COLO668 (cell line): Measurements from ENCODE around the gene SNTA1.
A peak's percentile ranks its signal among the peaks of the same experiment; 100 is the strongest.
"Not testable (repeated sequence)": the region's sequence is repeated elsewhere in the genome, so short reads cannot be mapped to it uniquely, and the experiment has no call there.

Experiments
- DNase-seq: peaks from one replicate; lab custom pipeline; 2025; ENCODE audit not compliant: unreplicated experiment; lab: John Stamatoyannopoulos, UW

Gene SNTA1

DNA sequence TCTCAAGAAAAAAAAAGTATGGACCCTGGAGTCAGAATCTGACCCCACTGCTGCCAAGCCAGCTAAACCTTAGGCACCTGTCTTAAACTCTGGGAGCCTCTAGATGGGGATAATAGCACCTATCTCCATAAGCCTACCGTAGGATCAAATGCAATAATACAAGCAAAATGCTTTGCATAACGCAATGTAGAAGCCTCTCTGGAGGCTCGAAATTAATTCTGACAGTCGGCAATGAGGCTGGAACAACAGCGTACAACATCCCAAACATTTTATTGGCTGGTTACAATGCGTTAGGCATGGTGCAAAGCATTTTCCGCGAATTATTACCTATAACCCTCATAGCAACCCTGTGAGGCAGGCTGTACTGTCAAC is 42.8 kb downstream of the SNTA1 start:
- DNase-seq = peak; percentile 29

DNA sequence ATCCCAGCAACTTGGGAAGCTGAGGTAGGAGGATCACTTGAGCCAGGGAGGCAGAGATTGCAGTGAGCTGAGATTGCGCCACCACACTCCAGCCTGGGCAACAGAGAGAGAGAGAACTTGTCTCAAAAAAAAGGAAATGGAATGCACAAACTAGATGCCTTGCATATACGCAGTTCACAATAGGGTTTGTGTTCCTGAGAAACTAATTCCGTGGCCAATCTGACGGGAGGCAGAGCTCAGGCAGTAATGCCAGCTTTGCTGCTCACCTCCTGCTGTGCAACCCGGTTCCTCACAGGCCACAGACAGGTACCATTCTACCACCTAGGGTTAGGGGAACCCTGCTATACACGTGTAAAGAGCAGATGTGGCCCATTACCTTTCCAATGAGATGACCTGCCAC is 43.6 kb downstream of the SNTA1 start:
- DNase-seq = no peak

DNA sequence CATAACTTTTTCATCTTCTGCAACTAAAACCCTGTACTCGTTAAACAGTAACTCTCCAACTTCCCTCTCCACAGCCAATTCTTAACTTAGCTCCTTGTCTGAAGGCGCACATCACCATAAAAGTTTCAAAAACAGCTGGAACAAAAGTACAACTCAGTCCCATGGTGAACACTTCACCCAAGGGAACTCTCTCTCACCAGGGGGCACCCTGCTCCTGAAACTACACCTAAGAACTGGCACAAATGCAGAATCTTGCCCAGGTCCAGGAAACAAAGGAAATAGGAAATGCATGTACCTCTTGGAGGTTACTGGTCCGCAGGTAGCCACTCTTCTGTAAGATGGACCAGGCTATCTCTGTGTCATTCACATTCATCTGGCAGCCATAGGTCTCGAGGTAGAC is 48.8 kb downstream of the SNTA1 start:
- no peak for DNase-seq

GRCh38 chr20:33393609-33394008 is 50.0 kb downstream of the SNTA1 start:
- DNase-seq = no peak

GRCh38 chr20:33391722-33392415 is 51.7 kb downstream of the SNTA1 start:
- DNase-seq = no peak

- not testable (repeated sequence) for DNase-seq
These were observed 54.2 kb downstream of the SNTA1 start for GRCh38 chr20:33389326-33389725.

GRCh38 chr20:33388268-33388667 is 55.3 kb downstream of the SNTA1 start:
- DNase-seq = no peak

DNA sequence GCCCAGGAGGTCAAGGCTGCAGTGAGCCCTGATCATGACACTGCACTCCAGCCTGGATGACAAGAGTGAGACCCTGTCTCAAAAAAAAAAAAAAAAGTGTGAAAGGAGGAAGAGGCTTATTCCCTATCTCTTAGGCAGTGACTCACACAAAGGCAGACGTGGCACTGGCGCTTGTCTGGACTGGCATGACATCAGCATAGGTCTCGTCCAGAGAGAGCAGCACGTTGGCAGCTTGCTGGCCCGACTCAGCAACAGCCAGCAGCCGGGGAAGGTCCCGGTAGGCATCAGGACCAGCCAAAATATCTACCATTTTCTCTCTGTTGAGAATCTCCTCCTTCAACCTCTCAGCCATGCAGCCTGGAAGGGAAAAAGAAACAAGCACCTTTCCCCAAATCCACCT is 56.4 kb downstream of the SNTA1 start:
- no peak for DNase-seq

- DNase-seq = no peak
These were observed 56.9 kb downstream of the SNTA1 start for GRCh38 chr20:33386673-33387072.

DNA sequence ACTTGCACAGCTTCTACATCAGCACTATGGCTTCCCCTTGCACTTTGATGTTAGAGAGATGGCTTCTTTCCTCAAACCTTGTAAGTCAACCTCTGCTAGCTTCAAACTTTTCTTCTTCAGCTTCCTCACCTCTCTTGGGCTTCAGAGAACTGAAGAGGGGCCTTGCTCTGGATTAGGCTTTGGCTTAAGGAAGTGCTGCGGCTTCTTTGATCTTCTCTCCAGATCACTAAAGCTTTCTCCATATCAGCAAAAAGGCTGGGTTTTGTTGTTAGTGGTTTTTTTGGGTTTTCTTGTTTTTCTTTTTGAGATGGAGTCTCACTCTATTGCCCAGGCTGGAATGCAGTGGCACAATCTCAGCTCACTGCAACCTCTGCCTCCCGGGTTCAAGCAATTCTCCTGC is 66.2 kb downstream of the SNTA1 start:
- DNase-seq = no peak

DNA sequence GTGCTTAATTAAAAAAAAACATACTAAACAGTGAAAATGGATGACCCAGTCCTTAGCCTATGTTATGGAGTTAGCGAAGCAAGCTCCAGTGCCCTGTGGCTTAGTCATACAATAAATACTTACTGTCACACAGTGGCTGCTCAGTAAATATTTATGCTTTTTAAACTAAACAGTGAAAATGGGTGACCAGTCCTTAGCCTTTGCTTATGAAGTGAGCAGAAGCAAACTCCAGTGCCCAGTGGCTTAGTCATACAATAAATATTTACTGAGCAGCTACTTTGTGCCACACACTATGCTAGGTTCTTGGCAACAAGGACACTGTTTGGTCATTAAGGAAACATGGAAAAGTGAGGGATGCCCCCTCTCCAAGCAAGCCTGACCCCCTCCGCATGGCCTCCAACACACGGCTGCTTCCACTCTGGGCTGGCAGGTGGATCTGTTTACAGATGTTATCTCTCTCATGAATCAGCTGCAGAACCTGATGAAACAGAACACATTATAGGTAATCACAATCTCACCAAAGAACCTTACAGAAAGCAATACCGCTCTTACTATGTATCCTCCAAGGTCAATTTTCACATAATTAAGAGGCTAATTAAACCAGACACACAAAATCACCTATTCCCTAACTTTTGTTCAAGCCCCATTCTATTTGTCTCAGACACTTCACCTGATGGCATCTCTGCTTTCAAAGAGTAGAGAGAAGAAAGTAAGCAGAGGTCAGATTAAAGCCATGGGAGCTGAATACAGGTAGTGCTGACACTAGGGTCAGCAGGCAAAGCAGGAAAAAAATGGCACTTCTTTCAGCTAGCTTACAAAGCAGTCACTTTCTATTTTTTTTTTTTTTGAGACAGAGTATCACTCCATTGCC is 69.6 kb downstream of the SNTA1 start:
- peak; percentile 88 for DNase-seq

GRCh38 chr20:33372993-33373441 is 70.5 kb downstream of the SNTA1 start:
- DNase-seq = no peak

GRCh38 chr20:33370291-33370690 is 73.3 kb downstream of the SNTA1 start:
- DNase-seq = peak; percentile 49

GRCh38 chr20:33362898-33363297 is 80.7 kb downstream of the SNTA1 start:
- DNase-seq = no peak

- no peak for DNase-seq
These were observed 83.9 kb downstream of the SNTA1 start for GRCh38 chr20:33359399-33360261.
